Measurements from ENCODE around the gene FAM25G.
"Not testable (repeated sequence)": the region's sequence is repeated elsewhere in the genome, so short reads cannot be mapped to it uniquely, and the experiment has no call there.

FAM25G gene

GRCh38 chr10:47457528-47457820 is 34.0 kb downstream of the FAM25G start:
- Mint-ChIP-seq H3K4me3 (no peak overlapping the region), H3K27ac (no peak overlapping the region), H3K36me3 (ENCODE audit: insufficient read depth) (no peaks in the 10 kb centered on the region), H3K9me3 (no peaks in the 10 kb centered on the region), H3K27me3 (peaks cover 28 to 51% of the 10 kb centered on the region in 2 donors), H3K4me1 (ENCODE audit: low read depth in 2 of 2) (no peaks in the 10 kb centered on the region)
- ATAC-seq (replicated peaks): no peak
- no peak for DNase-seq

- no peak overlapping the region for H3K27ac Mint-ChIP-seq
- H3K27me3 Mint-ChIP-seq: peaks cover 28 to 51% of the 10 kb centered on the region in 2 donors
- H3K4me1 Mint-ChIP-seq (ENCODE audit: low read depth in 2 of 2): no peaks in the 10 kb centered on the region
- no peaks in the 10 kb centered on the region for H3K9me3 Mint-ChIP-seq
- no peak for DNase-seq
- no peak for ATAC-seq (replicated peaks)
- H3K36me3 Mint-ChIP-seq (ENCODE audit: insufficient read depth): no peaks in the 10 kb centered on the region
- H3K4me3 Mint-ChIP-seq: no peak overlapping the region
Measured at GRCh38 chr10:47456794-47457527, 34.5 kb downstream of the FAM25G start.

DNA sequence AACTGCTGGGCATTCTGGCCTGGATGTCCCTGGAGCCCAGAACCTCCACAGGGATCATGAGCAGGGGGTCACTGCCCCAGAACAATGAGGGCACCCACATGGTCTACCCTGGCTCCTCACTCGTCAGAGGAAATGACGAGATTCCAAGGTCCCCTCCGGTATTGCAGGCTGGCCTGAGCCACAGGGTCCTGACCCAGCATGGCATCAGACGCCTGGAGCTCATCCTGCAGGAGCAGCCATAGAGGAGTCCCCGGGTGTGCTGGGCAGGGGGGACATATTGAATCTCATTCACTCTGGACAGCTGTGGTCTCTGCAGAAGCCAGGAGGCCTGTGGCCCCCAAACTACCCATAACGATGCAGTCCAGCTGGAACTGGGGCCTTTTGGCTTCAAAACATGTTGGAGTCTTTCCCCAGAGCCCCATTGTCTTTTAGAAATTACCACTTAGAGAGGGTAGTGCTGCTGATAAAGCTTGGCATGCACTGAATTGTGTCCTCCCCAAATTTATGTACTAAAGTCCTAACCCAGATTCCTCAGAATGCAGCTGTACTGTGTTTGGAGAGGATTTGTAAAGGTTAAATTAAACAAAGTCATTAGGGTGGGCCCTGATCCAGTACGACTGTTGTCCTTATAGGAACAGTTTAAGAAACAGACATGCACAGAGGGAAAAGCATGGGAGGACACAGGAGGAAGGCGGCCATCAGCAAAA is 35.3 kb downstream of the FAM25G start:
- Mint-ChIP-seq H3K27me3 (peaks cover 28 to 49% of the 10 kb centered on the region in 2 donors), H3K4me3 (no peak overlapping the region), H3K27ac (no peak overlapping the region), H3K36me3 (ENCODE audit: insufficient read depth) (no peaks in the 10 kb centered on the region), H3K4me1 (ENCODE audit: low read depth in 2 of 2) (no peaks in the 10 kb centered on the region), H3K9me3 (no peaks in the 10 kb centered on the region)
- ATAC-seq (replicated peaks) (no peak), DNase-seq (no peak)

DNA sequence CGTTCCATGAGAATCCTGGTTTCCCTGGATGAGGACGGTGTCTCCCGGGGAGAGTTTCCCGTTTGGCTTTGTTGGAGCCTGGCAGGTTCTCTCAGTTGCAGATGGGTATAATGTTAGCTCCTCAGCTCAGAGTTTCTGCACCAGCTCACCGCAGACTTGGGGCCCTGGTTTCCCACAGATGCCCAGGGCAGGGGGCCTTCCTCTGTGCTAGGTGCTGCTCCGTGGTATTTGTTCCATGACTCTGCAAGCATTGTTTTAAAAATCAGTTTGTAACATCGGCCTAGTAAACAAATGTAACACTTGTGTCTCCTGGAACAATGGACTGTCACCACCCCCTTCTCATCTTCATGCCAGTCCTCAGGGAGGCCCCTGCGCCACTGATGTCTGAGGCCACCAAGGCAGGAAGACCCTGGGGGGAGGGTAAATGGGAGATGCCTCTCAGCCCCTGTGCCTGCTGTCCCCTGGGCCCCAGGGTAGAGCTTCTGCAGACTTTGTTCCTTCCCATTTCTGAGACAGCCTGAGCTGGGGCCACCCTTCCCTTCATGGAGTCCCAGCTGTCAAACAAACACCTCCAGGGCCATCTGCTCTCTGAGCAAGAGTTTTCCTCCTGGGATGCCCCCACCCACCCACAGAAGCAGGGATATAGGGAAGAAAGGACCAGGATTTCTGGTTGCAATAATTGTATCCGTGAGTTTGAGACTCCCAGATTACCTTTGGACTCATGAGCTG is 36.0 kb downstream of the FAM25G start:
- not testable (repeated sequence) for H3K36me3 Mint-ChIP-seq (ENCODE audit: insufficient read depth); H3K9me3 Mint-ChIP-seq; H3K27ac Mint-ChIP-seq; ATAC-seq (replicated peaks); H3K4me1 Mint-ChIP-seq (ENCODE audit: low read depth in 2 of 2); DNase-seq; H3K4me3 Mint-ChIP-seq
- peaks cover 28 to 45% of the 10 kb centered on the region in 2 donors for H3K27me3 Mint-ChIP-seq

DNA sequence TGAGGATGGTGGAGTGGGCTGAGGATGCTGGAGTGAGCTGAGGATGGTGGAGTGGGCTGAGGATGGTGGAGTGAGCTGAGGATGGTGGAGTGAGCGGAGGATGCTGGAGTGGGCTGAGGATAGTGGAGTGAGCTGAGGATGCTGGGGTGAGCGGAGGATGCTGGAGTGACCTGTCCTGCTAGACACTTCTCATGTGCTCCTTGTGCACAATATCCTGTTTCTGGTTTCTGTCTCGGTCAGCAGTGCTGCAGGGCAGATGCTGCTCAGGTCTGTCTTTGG is 36.8 kb downstream of the FAM25G start:
- Mint-ChIP-seq H3K27ac (no peak overlapping the region), H3K4me1 (ENCODE audit: low read depth in 2 of 2) (no peaks in the 10 kb centered on the region), H3K9me3 (no peaks in the 10 kb centered on the region), H3K36me3 (ENCODE audit: insufficient read depth) (no peaks in the 10 kb centered on the region), H3K27me3 (peaks cover 28 to 45% of the 10 kb centered on the region in 2 donors), H3K4me3 (no peak overlapping the region)
- DNase-seq: no peak
- ATAC-seq (replicated peaks): no peak

DNA sequence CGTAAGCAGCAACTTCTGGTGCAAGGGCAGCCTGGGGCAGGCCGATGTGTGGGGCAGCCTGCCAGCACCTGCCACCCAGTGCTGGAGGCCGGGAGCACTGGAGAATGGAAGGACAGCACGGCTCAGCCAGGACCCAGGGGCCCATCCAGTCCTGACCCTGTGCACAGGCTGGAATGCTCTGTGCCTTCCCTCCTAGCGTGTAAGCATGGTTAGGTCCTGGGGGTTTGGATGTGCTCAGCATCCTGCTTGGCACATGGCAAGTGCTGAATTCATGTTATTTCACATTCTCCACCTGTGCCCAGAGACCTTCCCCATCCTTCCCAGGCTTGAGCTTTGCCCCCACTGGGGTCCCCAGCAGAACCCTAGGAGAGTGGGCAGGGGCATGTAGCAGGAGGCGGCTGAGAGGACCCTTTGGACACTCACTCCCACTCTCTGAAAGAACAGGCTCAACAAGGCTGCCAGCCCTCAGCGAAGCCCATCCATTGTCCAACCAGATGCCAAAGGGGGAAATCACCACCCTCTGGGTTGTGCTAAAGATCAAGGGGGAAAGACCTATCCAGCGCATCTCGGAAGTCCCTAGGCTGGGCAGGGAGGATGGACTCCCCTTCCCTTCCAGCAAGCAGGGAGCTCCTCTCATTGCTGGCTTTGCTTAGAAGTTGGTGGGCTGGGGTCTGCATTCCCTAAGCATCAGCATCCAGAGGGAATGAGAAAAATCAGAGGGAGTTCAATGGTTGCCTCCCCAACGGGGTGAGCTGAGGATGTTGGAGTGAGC is 37.3 kb downstream of the FAM25G start:
- H3K27me3 Mint-ChIP-seq: peaks cover 28 to 45% of the 10 kb centered on the region in 2 donors
- H3K36me3 Mint-ChIP-seq (ENCODE audit: insufficient read depth): no peaks in the 10 kb centered on the region
- no peak for DNase-seq
- no peaks in the 10 kb centered on the region for H3K9me3 Mint-ChIP-seq
- H3K4me3 Mint-ChIP-seq: no peak overlapping the region
- ATAC-seq (replicated peaks): no peak
- H3K4me1 Mint-ChIP-seq (ENCODE audit: low read depth in 2 of 2): no peaks in the 10 kb centered on the region
- no peak overlapping the region for H3K27ac Mint-ChIP-seq

DNA sequence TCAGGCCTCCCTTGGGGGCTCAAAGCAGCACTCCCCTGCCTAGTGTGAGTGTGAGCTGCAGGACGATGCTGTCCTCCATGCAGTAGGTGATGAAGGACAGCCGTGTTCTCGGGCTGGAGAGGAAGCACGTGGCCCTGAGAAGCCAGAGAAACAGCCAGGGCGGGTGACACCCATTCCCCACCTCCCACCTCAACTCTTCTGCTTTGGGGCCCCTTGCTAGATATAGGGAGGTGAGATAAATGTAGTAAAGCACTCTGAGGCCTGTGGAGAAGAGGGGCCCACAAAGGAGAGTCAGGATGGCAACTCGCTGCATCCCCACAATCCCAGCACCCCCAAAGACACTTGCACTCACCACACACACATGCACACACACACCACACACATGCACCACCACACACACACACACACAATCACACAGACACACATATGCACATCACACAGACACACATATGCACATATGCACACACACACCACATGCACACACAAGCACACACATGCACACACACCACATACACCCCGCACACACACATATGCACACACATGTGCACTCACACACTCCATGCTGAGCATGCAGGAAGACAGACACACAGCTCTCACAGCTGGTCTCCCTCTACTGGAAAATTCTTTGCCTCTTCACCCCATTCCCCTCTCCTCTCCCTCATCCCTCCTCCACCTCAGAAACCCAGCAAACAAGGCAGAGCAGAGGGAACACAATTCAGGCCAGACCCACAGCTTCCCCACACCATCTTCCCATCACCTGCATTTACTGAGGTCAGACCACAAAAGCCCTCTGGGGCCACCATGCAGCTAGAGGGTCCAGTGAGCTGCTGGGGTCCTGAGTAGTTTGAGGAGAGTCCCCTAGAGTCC is 38.1 kb downstream of the FAM25G start:
- H3K9me3 Mint-ChIP-seq: peaks cover 0 to 4% of the 10 kb centered on the region in 2 donors
- DNase-seq (no peak), ATAC-seq (replicated peaks) (no peak)
- H3K36me3 Mint-ChIP-seq (ENCODE audit: insufficient read depth): no peaks in the 10 kb centered on the region
- H3K27ac Mint-ChIP-seq: no peak overlapping the region
- H3K27me3 Mint-ChIP-seq: peaks cover 27 to 51% of the 10 kb centered on the region in 2 donors
- H3K4me3 Mint-ChIP-seq: no peak overlapping the region
- H3K4me1 Mint-ChIP-seq (ENCODE audit: low read depth in 2 of 2): no peaks in the 10 kb centered on the region

DNA sequence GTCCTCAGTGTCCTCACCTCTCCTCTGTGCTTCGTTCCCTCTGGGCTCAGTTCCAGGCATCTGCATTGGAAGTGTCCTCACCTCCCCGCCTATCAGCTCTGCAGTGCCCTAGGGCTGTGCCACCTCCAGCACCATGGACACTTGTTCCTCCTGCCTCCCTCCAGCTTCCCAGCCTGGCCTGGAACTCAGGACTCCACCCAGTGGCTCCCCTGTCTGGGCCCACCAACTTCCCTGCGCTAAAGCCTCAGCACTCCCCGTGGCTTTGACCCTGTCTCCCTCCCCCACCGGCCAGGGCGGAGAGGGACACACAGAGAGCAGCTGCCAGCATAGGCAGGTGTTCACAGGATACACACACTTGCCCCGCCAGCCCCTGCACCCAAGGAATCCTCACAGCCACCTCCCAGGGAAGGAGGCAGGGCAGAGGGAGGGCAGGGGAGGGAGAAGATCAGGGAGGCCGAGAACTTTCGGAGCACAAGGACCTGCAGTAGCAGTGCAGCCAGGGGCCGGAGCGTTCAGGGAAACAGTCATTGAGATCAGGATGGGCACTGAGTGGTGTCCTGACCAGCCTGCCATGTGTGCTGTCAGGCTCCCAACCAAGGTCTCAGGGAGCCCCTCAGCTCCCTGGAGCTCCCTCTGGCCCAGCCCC is 38.9 kb downstream of the FAM25G start:
- peaks cover 35 to 43% of the 10 kb centered on the region in 2 donors for H3K27me3 Mint-ChIP-seq
- no peaks in the 10 kb centered on the region for H3K4me1 Mint-ChIP-seq (ENCODE audit: low read depth in 2 of 2)
- no peak for DNase-seq
- no peak overlapping the region for H3K4me3 Mint-ChIP-seq
- H3K36me3 Mint-ChIP-seq (ENCODE audit: insufficient read depth): no peaks in the 10 kb centered on the region
- no peak for ATAC-seq (replicated peaks)
- H3K27ac Mint-ChIP-seq: no peak overlapping the region
- H3K9me3 Mint-ChIP-seq: peaks cover 4 to 11% of the 10 kb centered on the region in 2 donors

- no peak overlapping the region for H3K27ac Mint-ChIP-seq
Measured at GRCh38 chr10:47451998-47452494, 39.5 kb downstream of the FAM25G start.

GRCh38 chr10:47451273-47451997 is 40.1 kb downstream of the FAM25G start:
- no peak overlapping the region for H3K27ac Mint-ChIP-seq
- DNase-seq: no peak

More at GRCh38 chr10:47451998-47452494, 39.5 kb downstream of the FAM25G start:
- Mint-ChIP-seq H3K9me3 (peaks cover 5 to 12% of the 10 kb centered on the region in 2 donors), H3K4me3 (no peak overlapping the region), H3K27me3 (peaks cover 35 to 39% of the 10 kb centered on the region in 2 donors), H3K36me3 (ENCODE audit: insufficient read depth) (no peaks in the 10 kb centered on the region), H3K4me1 (ENCODE audit: low read depth in 2 of 2) (no peaks in the 10 kb centered on the region)
- ATAC-seq (replicated peaks) (no peak), DNase-seq (no peak)

DNA sequence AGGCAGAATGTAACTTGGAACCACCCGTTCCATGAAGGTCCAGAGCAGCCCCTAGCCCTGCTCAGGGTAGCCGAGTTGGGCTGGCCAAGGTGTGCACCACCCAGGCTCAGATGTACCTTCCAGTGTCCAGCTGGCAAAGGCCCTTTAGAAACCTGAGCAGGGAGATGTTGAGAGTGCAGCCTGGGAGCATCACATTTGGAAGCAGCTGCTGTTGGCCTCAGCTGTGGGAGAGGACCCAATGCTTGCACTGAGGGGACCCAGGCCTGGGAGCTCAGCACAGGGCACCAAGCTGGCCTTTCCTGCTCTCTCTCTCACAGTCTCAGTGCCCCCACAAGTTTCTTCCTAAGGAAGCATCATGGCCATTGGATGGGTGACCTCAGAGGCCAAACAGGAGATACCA is 41.1 kb downstream of the FAM25G start:
- Mint-ChIP-seq H3K27me3 (peaks cover 31 to 34% of the 10 kb centered on the region in 2 donors), H3K36me3 (ENCODE audit: insufficient read depth) (no peaks in the 10 kb centered on the region), H3K4me3 (no peak overlapping the region), H3K9me3 (peaks cover 10 to 12% of the 10 kb centered on the region in 2 donors), H3K4me1 (ENCODE audit: low read depth in 2 of 2) (no peaks in the 10 kb centered on the region), H3K27ac (no peak overlapping the region)
- no peak for ATAC-seq (replicated peaks)
- DNase-seq: no peak

More at GRCh38 chr10:47451273-47451997, 40.1 kb downstream of the FAM25G start:
- Mint-ChIP-seq H3K9me3 (peaks cover 5 to 12% of the 10 kb centered on the region in 2 donors), H3K36me3 (ENCODE audit: insufficient read depth) (no peaks in the 10 kb centered on the region), H3K4me3 (no peak overlapping the region), H3K4me1 (ENCODE audit: low read depth in 2 of 2) (no peaks in the 10 kb centered on the region), H3K27me3 (peaks cover 33 to 35% of the 10 kb centered on the region in 2 donors)
- no peak for ATAC-seq (replicated peaks)

- Mint-ChIP-seq H3K9me3 (peaks cover 12 to 14% of the 10 kb centered on the region in 2 donors), H3K36me3 (ENCODE audit: insufficient read depth) (no peaks in the 10 kb centered on the region), H3K27me3 (peaks cover 26 to 30% of the 10 kb centered on the region in 2 donors), H3K27ac (no peak overlapping the region), H3K4me1 (ENCODE audit: low read depth in 2 of 2) (no peaks in the 10 kb centered on the region), H3K4me3 (no peak overlapping the region)
- ATAC-seq (replicated peaks) (no peak), DNase-seq (no peak)
Measured at GRCh38 chr10:47449979-47450378, 41.5 kb downstream of the FAM25G start.

All from effector memory CD8-positive, alpha-beta T cell (primary cell).